K562 (cell line): ENCODE measurements around the gene NUP43. TPM values are rescaled to one million over a fixed set of nuclear protein-coding genes. Genes with fewer than 3 reads are reported as not detected.

Experiments used
- ARID2 ChIP-seq: fragments of 450-650 bp; IDR thresholded peaks from 2 replicates; pipeline ENCODE4 v1.6.1; 2017; ENCODE audit warnings: antibody characterized with exemption, mild to moderate bottlenecking
- CBFA2T3 ChIP-seq: fragments of 450-650 bp; IDR thresholded peaks from 2 replicates; pipeline ENCODE4 v1.6.1; 2017
- CHD1 ChIP-seq: fragments of 200-600 bp; sonication (generic); IDR thresholded peaks from one replicate; pipeline ENCODE4 v1.6.1; 2012; ENCODE audit warnings: mild to moderate bottlenecking, moderate library complexity, low read length, inconsistent platforms
- CHD2 ChIP-seq: IDR thresholded peaks from 2 replicates; pipeline ENCODE4 v1.6.1; 2011; ENCODE audit warnings: low read depth, low read length
- GABPA ChIP-seq: fragments of 200-800 bp; sonication (Bioruptor generic); conservative IDR thresholded peaks from 2 replicates; pipeline ENCODE4 v1.6.1; 2016; ENCODE audit warnings: low read depth, missing genetic modification characterization, missing compliant biosample characterization
- GABPB2 ChIP-seq: fragments of 250-450 bp; sonication (Bioruptor Pico); conservative IDR thresholded peaks from 2 replicates; pipeline ENCODE4 v1.5.1; 2021; ENCODE audit warnings: mild to moderate bottlenecking
- HSF4 ChIP-seq: fragments of 250-450 bp; sonication (Bioruptor Pico); IDR thresholded peaks from 2 replicates; pipeline ENCODE4 v2.1.2; 2022; ENCODE audit warnings: mild to moderate bottlenecking, moderate library complexity, borderline replicate concordance
- LEF1 ChIP-seq: fragments of 450-650 bp; IDR thresholded peaks from 2 replicates; pipeline ENCODE4 v1.6.1; 2016; ENCODE audit warnings: mild to moderate bottlenecking
- MYBL2 ChIP-seq, 2 experiments: fragments of 450-650 bp in 1 of 2; sonication (generic) in 1 of 2; formaldehyde crosslinking in 1 of 2; IDR thresholded peaks; 2 replicates each; pipeline versions ENCODE4 v1.6.1 to v1.8.1; 2017 to 2022; ENCODE audit warnings: borderline replicate concordance in 1 of 2, inconsistent platforms in 1 of 2, low read depth in 1 of 2, mild to moderate bottlenecking in 1 of 2, missing genetic modification reagents in 1 of 2, moderate library complexity in 1 of 2
- MYC ChIP-seq, 2 experiments: fragments of 250-450 bp in 1 of 2; sonication (Bioruptor Pico) in 1 of 2; IDR thresholded peaks; 2 replicates each; pipeline versions ENCODE4 v1.5.1 to v1.6.1; 2012 to 2021; ENCODE audit warnings: low read depth in 2 of 2, borderline replicate concordance in 1 of 2, improper control_type of control experiment in 1 of 2, low read length in 1 of 2, mild to moderate bottlenecking in 1 of 2, moderate library complexity in 1 of 2
- PHB ChIP-seq: fragments of 250-450 bp; sonication (Bioruptor Pico); IDR thresholded peaks from 2 replicates; pipeline ENCODE4 v1.5.0; 2021
- PRMT5 ChIP-seq: sonication (generic); formaldehyde crosslinking; IDR thresholded peaks from 2 replicates; pipeline ENCODE4 v1.5.0; 2020; ENCODE audit warnings: missing genetic modification reagents
- RCOR1 ChIP-seq, 2 experiments: IDR thresholded peaks; 2 replicates each; pipeline ENCODE4 v1.6.1; 2012; ENCODE audit warnings: low read depth in 2 of 2, low read length in 2 of 2, borderline replicate concordance in 1 of 2, improper control_type of control experiment in 1 of 2
- RFX1 ChIP-seq: fragments of 450-650 bp; IDR thresholded peaks from 2 replicates; pipeline ENCODE4 v1.6.1; 2016; ENCODE audit warnings: mild to moderate bottlenecking, moderate library complexity
- SAFB2 ChIP-seq: fragments of 200-400 bp; formaldehyde crosslinking; IDR thresholded peaks from 2 replicates; pipeline ENCODE4 v1.6.1; 2018; ENCODE audit warnings: borderline replicate concordance, low read length, low read depth, moderate library complexity; ENCODE audit not compliant: severe bottlenecking
- SMARCA4 ChIP-seq: fragments of 450-650 bp; IDR thresholded peaks from 2 replicates; pipeline ENCODE4 v1.6.1; 2016
- SMARCB1 ChIP-seq: IDR thresholded peaks from 2 replicates; pipeline ENCODE4 v1.6.1; 2011; ENCODE audit warnings: improper control_type of control experiment, low read depth; ENCODE audit not compliant: insufficient read length
- SREBF2 ChIP-seq: sonication (generic); formaldehyde crosslinking; IDR thresholded peaks from 2 replicates; pipeline ENCODE4 v1.4.0; 2020; ENCODE audit warnings: mild to moderate bottlenecking, missing genetic modification reagents
- TAF15 ChIP-seq: fragments of 200-400 bp; formaldehyde crosslinking; IDR thresholded peaks from 2 replicates; pipeline ENCODE4 v1.6.1; 2017; ENCODE audit warnings: mild to moderate bottlenecking, low read depth, low read length, moderate library complexity
- TRIM24 ChIP-seq, 2 experiments: fragments of 450-650 bp; IDR thresholded peaks; 2 replicates each; pipeline ENCODE4 v1.6.1; 2016
- TSC22D4 ChIP-seq: fragments of 450-650 bp; IDR thresholded peaks from 2 replicates; pipeline ENCODE4 v1.6.1; 2016; ENCODE audit warnings: missing genetic modification characterization, missing biosample characterization, control low read depth
- XRCC4 ChIP-seq: IDR thresholded peaks from one replicate; pipeline ENCODE4 v1.6.1; 2011; ENCODE audit not compliant: insufficient read depth, insufficient read length; ENCODE audit errors: extremely low read depth
- ZKSCAN8 ChIP-seq: fragments of 200-800 bp; sonication (Bioruptor generic); IDR thresholded peaks from 2 replicates; pipeline ENCODE4 v1.6.1; 2016; ENCODE audit warnings: missing genetic modification characterization, missing compliant biosample characterization
- ZNF121 ChIP-seq: sonication (generic); formaldehyde crosslinking; conservative IDR thresholded peaks from 2 replicates; pipeline ENCODE4 v1.8.0; 2022; ENCODE audit warnings: missing genetic modification reagents
- ZNF140 ChIP-seq: fragments of 250-450 bp; sonication (Bioruptor Pico); IDR thresholded peaks from 2 replicates; pipeline ENCODE4 v1.8.0; 2021; ENCODE audit warnings: moderate library complexity, mild to moderate bottlenecking, inconsistent platforms
- ZNF217 ChIP-seq: sonication (generic); formaldehyde crosslinking; IDR thresholded peaks from 2 replicates; pipeline ENCODE4 v1.8.0; 2022; ENCODE audit warnings: mild to moderate bottlenecking, missing genetic modification reagents
- ZNF224 ChIP-seq: sonication (generic); formaldehyde crosslinking; IDR thresholded peaks from 2 replicates; pipeline ENCODE4 v1.8.0; 2022; ENCODE audit warnings: mild to moderate bottlenecking, missing genetic modification reagents
- ZNF785 ChIP-seq: fragments of 250-450 bp; sonication (Bioruptor Pico); IDR thresholded peaks from 2 replicates; pipeline ENCODE4 v1.4.0; 2020; ENCODE audit warnings: mild to moderate bottlenecking
- polyA plus RNA-seq, 8 experiments: library from polyadenylated mRNA; depleted of rRNA in 4 of 8; stranded (reverse) in 5 of 8; unstranded in 3 of 8; fragments of >200 nt; fragmentation: Nextera tagmentation in 2 of 8; fragmentation: Illumina TruSeq in 1 of 8; extraction: Ambion mirVana in 2 of 8; extraction: Trizol in 1 of 8; gene quantifications; 2 replicates each; pipeline versions ENCODE4 v1.2.1 to v1.2.3, GENCODE V29; 2011 to 2014; ENCODE audit warnings: inconsistent platforms in 1 of 8, missing spikeins in 1 of 8
- total RNA-seq, 7 experiments: library from RNA; depleted of rRNA in 6 of 7; stranded (reverse); fragments of >200 nt in 6 of 7; fragmentation: Illumina TruSeq in 2 of 7; extraction: Trizol in 2 of 7; gene quantifications; 2 replicates each; pipeline versions ENCODE4 v1.2.1 to v1.2.3, GENCODE V29; 2011 to 2021; ENCODE audit warnings: low replicate concordance in 1 of 7
- TF ChIP-seq, protein P1 (sequence below): sonication (generic); formaldehyde crosslinking; IDR thresholded peaks from 2 replicates; pipeline ENCODE4 v1.8.1; 2022; ENCODE audit warnings: missing genetic modification reagents
- TF ChIP-seq, protein P2 (sequence below): fragments of 450-650 bp; IDR thresholded peaks from 2 replicates; pipeline ENCODE4 v1.6.1; 2016; ENCODE audit warnings: antibody characterized with exemption

NUP43 gene
- total and polyA plus RNA-seq, 9 of the 15 experiments (the other 6 are each of a cell fraction or from before 2014, with no cell fraction given), result 28.9 to 136 (median 67.4) TPM

DNA sequence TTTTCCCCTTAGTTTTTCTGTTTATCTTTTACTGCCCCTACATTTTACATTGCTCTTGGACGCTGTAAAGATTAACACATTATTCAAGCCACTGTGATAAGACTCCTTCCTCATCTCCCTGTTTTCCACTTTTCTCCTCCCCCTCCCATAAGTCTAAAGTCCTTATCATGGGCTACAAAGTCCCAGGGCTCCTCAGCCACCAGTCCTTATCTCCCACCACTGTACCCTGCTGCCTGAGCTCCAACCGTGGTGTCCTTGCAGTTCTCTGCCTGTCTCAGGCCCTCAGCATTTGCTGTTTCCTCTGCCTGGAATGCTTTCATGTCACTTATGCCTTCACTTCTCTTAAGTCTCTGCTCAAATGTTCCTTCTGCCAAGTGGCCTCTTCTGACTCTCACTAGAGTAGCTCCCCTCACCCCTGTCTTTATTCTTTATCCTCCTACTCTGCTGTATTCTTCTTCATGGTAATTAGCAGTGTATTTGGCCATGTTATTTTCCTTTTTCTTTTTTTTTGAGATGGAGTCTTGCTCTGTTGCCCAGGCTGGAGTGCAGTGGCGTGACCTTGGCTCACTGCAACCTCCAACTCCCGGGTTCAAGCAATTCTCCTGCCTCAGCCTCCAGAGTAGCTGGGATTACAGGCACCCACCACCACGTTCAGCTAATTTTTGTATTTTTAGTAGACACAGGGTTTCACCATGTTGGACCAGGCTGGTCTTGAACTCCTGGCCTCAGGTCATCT is 17.7 kb downstream of the NUP43 start (continued):
- no peak for TF ChIP-seq TSC22D4 (tag)
- no peak for TF ChIP-seq ZNF785 (CRISPR knock-in tag)
- peak; percentile 60; the same call in 1 of the 2 replicates for TF ChIP-seq MYC (IDR thresholded peaks at IDR 0.05; ENCODE audit: low read depth, low read length)
- TF ChIP-seq MYC (CRISPR knock-in tag; IDR thresholded peaks at IDR 0.05; ENCODE audit: borderline replicate concordance, low read depth), result no peak
- TF ChIP-seq LEF1, result peak; percentile 98
- no peak for TF ChIP-seq GABPA
- no peak for TF ChIP-seq RFX1
- TF ChIP-seq ZNF140 (CRISPR knock-in tag), result no peak
- TF ChIP-seq ZNF217 (CRISPR knock-in tag), result no peak
- TF ChIP-seq CHD1, result no peak
- TF ChIP-seq ZKSCAN8 (CRISPR knock-in tag), result peak; percentile 78
- TF ChIP-seq, protein P1, sequence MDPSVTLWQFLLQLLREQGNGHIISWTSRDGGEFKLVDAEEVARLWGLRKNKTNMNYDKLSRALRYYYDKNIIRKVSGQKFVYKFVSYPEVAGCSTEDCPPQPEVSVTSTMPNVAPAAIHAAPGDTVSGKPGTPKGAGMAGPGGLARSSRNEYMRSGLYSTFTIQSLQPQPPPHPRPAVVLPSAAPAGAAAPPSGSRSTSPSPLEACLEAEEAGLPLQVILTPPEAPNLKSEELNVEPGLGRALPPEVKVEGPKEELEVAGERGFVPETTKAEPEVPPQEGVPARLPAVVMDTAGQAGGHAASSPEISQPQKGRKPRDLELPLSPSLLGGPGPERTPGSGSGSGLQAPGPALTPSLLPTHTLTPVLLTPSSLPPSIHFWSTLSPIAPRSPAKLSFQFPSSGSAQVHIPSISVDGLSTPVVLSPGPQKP (CRISPR knock-in tag), result no peak
- TF ChIP-seq SMARCB1, result peak; percentile 96
- no peak for TF ChIP-seq CHD2
- TF ChIP-seq GABPB2 (CRISPR knock-in tag), result no peak
- TF ChIP-seq CBFA2T3, result peak; percentile 99
- no peak for TF ChIP-seq PHB (CRISPR knock-in tag)
- no peak for TF ChIP-seq TAF15
- no peak for TF ChIP-seq SREBF2 (CRISPR knock-in tag)
- TF ChIP-seq PRMT5, result no peak
- peak; percentile 91 for TF ChIP-seq ZNF121 (CRISPR knock-in tag)
- no peak for TF ChIP-seq MYBL2 (IDR thresholded peaks at IDR 0.05; ENCODE audit: low read depth)
- no peak for TF ChIP-seq MYBL2 (CRISPR knock-in tag; IDR thresholded peaks at IDR 0.05; ENCODE audit: borderline replicate concordance)
- TF ChIP-seq TRIM24 (IDR thresholded peaks at IDR 0.05), result peak; percentile 87 to 94
- TF ChIP-seq RCOR1 (IDR thresholded peaks at IDR 0.05; ENCODE audit: borderline replicate concordance in 1 of 2, low read depth in 2 of 2, low read length in 2 of 2), result peak in 1 of 2 experiments; percentile 92; a peak in 3 of 4 replicates
- TF ChIP-seq XRCC4, result no peak
- TF ChIP-seq HSF4 (CRISPR knock-in tag), result no peak
- no peak for TF ChIP-seq SAFB2
- TF ChIP-seq ARID2, result no peak; the same call in 1 of the 2 replicates
- TF ChIP-seq, protein P2, sequence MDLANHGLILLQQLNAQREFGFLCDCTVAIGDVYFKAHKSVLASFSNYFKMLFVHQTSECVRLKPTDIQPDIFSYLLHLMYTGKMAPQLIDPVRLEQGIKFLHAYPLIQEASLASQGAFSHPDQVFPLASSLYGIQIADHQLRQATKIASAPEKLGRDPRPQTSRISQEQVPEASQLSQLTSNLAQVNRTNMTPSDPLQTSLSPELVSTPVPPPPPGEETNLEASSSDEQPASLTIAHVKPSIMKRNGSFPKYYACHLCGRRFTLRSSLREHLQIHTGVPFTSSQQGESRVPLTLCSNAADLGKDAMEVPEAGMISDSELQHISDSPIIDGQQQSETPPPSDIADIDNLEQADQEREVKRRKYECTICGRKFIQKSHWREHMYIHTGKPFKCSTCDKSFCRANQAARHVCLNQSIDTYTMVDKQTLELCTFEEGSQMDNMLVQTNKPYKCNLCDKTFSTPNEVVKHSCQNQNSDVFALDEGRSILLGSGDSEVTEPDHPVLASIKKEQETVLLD, result peak; percentile 95
- peak; percentile 99 for TF ChIP-seq SMARCA4
- no peak for TF ChIP-seq ZNF224 (CRISPR knock-in tag)
